T-helper 2 cell treated with Interferon-gamma antibody and Interleukin-4, amounts not matched to agents 5 μg/mL and 100 μg/mL, for 36 hours (primary cell): ENCODE data around the gene IFI44L.

Experiments used
- DNase-seq: peaks from one replicate; pipeline ENCODE4 v3.0.0; 2021; ENCODE audit warnings: low spot score
- H3K27ac Mint-ChIP-seq: one replicate; pipeline ENCODE4 v1.8.0; 2021; ENCODE audit warnings: mild to moderate bottlenecking, mixed read lengths
- H3K27me3 Mint-ChIP-seq: one replicate; pipeline ENCODE4 v1.8.0; 2021; ENCODE audit warnings: low read depth, mixed read lengths
- H3K36me3 Mint-ChIP-seq: one replicate; pipeline ENCODE4 v1.8.0; 2021; ENCODE audit warnings: low read depth, mixed read lengths
- H3K4me1 Mint-ChIP-seq: one replicate; pipeline ENCODE4 v1.8.0; 2021; ENCODE audit warnings: low read depth, mixed read lengths
- H3K4me3 Mint-ChIP-seq: one replicate; pipeline ENCODE4 v1.8.0; 2022; ENCODE audit warnings: mild to moderate bottlenecking, moderate library complexity, mixed read lengths
- H3K9me3 Mint-ChIP-seq: one replicate; pipeline ENCODE4 v1.8.0; 2021; ENCODE audit warnings: mixed read lengths

Gene IFI44L

GRCh38 chr1:78683079-78683478, 62.8 kb downstream of the IFI44L start:
- peaks cover 7% of the 10 kb centered on the region for H3K4me1 Mint-ChIP-seq
- H3K4me3 Mint-ChIP-seq = no peak overlapping the region
- H3K9me3 Mint-ChIP-seq = no peaks in the 10 kb centered on the region
- no peak for DNase-seq
- H3K36me3 Mint-ChIP-seq = peaks cover 3% of the 10 kb centered on the region
- H3K27ac Mint-ChIP-seq = no peak overlapping the region
- peaks cover 19% of the 10 kb centered on the region for H3K27me3 Mint-ChIP-seq

DNA sequence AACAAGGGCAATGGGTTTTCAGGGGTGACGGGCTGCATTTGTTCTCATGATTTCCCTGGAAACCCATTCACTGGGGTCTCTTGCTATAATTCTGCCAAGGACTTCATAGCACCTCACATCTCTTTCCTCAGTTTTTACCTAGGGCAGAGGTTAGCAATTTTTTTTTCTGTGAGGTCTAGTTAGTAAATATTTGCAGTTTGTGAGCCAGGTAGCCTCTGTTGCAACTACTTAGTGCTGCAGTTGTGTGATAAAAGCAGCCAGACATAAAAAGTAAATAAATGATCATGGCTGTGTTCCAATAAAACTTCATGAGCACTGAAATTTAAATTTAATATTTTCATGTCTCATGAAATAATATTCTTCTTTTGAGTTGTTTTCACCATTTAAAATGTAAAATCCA, 67.1 kb downstream of the IFI44L start:
- Mint-ChIP-seq H3K27ac (no peak overlapping the region), H3K4me3 (no peak overlapping the region), H3K9me3 (no peaks in the 10 kb centered on the region), H3K4me1 (no peaks in the 10 kb centered on the region), H3K36me3 (no peaks in the 10 kb centered on the region), H3K27me3 (peaks cover 29% of the 10 kb centered on the region)
- DNase-seq = no peak

DNA sequence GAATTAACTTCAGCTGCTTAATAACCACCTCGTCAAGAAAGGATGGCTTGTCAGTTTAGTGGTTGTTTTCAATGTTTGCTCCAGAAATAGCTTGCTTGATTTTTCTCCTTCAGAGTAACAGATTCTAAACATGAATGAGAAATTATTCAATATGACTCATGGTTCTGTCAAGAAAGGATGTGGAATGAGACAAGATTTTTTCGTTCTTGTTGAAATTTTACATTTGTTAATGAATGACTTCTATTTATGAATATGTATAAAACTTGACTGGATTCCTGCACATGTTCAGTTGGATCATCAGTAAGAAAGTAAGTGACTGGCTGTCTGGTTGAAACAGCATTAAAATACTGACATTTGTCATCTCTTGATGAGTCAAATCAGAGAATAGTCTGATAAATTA, 67.7 kb downstream of the IFI44L start:
- H3K27ac Mint-ChIP-seq = no peak overlapping the region
- no peak for DNase-seq
- H3K36me3 Mint-ChIP-seq = no peaks in the 10 kb centered on the region
- peaks cover 26% of the 10 kb centered on the region for H3K27me3 Mint-ChIP-seq
- H3K4me1 Mint-ChIP-seq = no peaks in the 10 kb centered on the region
- H3K4me3 Mint-ChIP-seq = no peak overlapping the region
- H3K9me3 Mint-ChIP-seq = no peaks in the 10 kb centered on the region

GRCh38 chr1:78688697-78689096, 68.4 kb downstream of the IFI44L start:
- Mint-ChIP-seq H3K4me3 (no peak overlapping the region), H3K4me1 (no peaks in the 10 kb centered on the region)

GRCh38 chr1:78690516-78690915, 70.3 kb downstream of the IFI44L start:
- H3K9me3 Mint-ChIP-seq = no peaks in the 10 kb centered on the region
- H3K27me3 Mint-ChIP-seq = peaks cover 16% of the 10 kb centered on the region
- H3K36me3 Mint-ChIP-seq = no peaks in the 10 kb centered on the region
- DNase-seq = no peak
- H3K27ac Mint-ChIP-seq = no peak overlapping the region
- H3K4me3 Mint-ChIP-seq = no peak overlapping the region
- no peaks in the 10 kb centered on the region for H3K4me1 Mint-ChIP-seq

More at GRCh38 chr1:78688697-78689096, 68.4 kb downstream of the IFI44L start:
- Mint-ChIP-seq H3K36me3 (no peaks in the 10 kb centered on the region), H3K9me3 (no peaks in the 10 kb centered on the region), H3K27ac (no peak overlapping the region), H3K27me3 (peaks cover 27% of the 10 kb centered on the region)
- DNase-seq = no peak

- no peak overlapping the region for H3K4me3 Mint-ChIP-seq
- no peaks in the 10 kb centered on the region for H3K9me3 Mint-ChIP-seq
- no peak for DNase-seq
- H3K4me1 Mint-ChIP-seq = no peaks in the 10 kb centered on the region
- H3K27ac Mint-ChIP-seq = no peak overlapping the region
- H3K27me3 Mint-ChIP-seq = peaks cover 18% of the 10 kb centered on the region
- H3K36me3 Mint-ChIP-seq = no peaks in the 10 kb centered on the region
Measured at GRCh38 chr1:78691995-78692747, 71.9 kb downstream of the IFI44L start.
